Esophagus squamous epithelium (tissue), 5 donors: ENCODE data around the gene ADD1. TPM values are rescaled to one million over a fixed set of nuclear protein-coding genes. Genes with fewer than 3 reads are reported as not detected.

Experiments
- DNase-seq: peaks from one replicate; lab custom pipeline; 2025; lab: John Stamatoyannopoulos, UW
- H3K27ac ChIP-seq, 4 donors: fragments of 200-600 bp; sonication (generic); one replicate each; pipeline ENCODE4 v1.5.1; 2016 to 2019; ENCODE audit warnings: mild to moderate bottlenecking in 1 of 4
- H3K27me3 ChIP-seq, 4 donors: fragments of 200-600 bp; sonication (generic); 1 replicate in 3 of 4; 2 replicates in 1 of 4; pipeline versions ENCODE4 v1.5.1 to v1.6.0; 2017 to 2021; ENCODE audit warnings: antibody characterized with exemption in 1 of 4
- H3K36me3 ChIP-seq, 3 donors: fragments of 200-600 bp; sonication (generic); one replicate each; pipeline ENCODE4 v1.5.1; 2016 to 2019
- H3K4me1 ChIP-seq, 3 donors: fragments of 200-600 bp; sonication (generic); one replicate each; pipeline ENCODE4 v1.5.1; 2017 to 2019
- H3K4me3 ChIP-seq, 4 donors: fragments of 200-600 bp; sonication (generic); 1 replicate in 3 of 4; 2 replicates in 1 of 4; pipeline ENCODE4 v1.5.1; 2016 to 2019; ENCODE audit warnings: mild to moderate bottlenecking in 2 of 4, moderate library complexity in 1 of 4
- H3K9me3 ChIP-seq, 3 donors: fragments of 200-600 bp; sonication (generic); one replicate each; pipeline ENCODE4 v1.5.1; 2016 to 2019
- CTCF ChIP-seq, 6 experiments: fragments of 450-650 bp in 4 of 6; fragments of 200-600 bp in 2 of 6; sonication (generic) in 2 of 6; IDR thresholded peaks; one replicate each; pipeline ENCODE4 v1.5.1; 2016 to 2019; ENCODE audit warnings: antibody characterized with exemption in 6 of 6, mild to moderate bottlenecking in 4 of 6, moderate library complexity in 4 of 6
- POLR2A ChIP-seq, 4 donors: fragments of 450-650 bp; IDR thresholded peaks; one replicate each; pipeline ENCODE4 v1.6.1; 2017; ENCODE audit warnings: antibody characterized with exemption in 4 of 4, mild to moderate bottlenecking in 4 of 4, moderate library complexity in 3 of 4
- WGBS, 2 donors: methylation state at CpG; one replicate each; pipeline ENCODE4 v1.1.5; 2018; 5-methylcytosine and 5-hydroxymethylcytosine counted together
- intact Hi-C: fragments of 100-400 bp; cut with DNase I; formaldehyde crosslinking; loops from one replicate; pipeline ENCODE4 v1.15.0; 2022
- total RNA-seq, 4 donors: library from RNA; depleted of rRNA; stranded (reverse); fragments of >200 nt; gene quantifications; one replicate each; pipeline ENCODE4 v1.1.0, GENCODE V29; 2016
- donor health status: DM: yes; HTN: yes; CAD: no.

Gene ADD1
- total RNA-seq, 4 donors from 2014 or later: 81.7 to 144 (median 103) TPM

DNA sequence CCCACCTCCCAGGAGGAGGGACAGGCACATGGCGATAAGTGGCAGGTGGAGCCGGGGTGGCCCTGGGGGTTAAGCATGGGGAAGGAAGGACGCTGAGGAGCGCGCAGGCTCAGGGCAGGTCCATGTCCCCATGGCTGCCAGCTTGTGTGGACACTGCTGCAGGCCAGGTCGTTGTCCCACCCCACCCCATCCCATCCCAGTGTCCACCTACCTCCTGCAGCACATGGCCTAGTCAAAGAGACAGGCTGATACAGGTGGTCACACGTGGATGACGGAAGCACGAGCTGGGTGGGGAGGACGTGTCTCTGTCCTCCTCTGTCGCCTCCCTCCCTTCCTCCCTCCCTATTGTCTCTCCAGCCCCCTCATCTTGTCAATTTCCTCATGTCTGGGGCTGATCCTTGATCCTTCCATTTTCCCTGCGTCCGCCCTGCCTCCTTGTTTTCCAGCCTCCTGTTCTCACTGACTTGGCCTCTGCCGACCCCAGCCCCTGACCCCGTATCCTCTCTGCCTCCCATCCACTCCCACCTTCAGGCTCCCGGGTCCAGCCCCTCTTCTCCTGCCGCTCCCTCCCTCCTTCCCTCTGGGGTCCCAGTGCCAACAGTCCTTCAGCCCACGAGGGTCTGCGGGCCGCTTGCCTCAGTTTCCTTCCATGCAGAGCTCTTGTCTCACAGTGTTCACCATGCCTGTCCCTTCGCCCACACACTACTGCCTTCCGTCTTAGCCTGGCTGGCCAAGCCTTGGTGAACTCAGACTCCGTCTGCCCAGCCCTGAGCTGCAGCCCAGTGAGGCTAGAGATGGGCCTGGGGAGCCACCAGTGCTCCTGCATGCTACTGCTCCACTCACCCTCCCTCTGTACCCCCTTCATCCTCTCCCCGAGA is 15.5 kb upstream of the ADD1 start:
- H3K36me3 ChIP-seq: peaks cover 32 to 95% (median 56%) of the 10 kb centered on the region in 3 donors
- intact Hi-C loops: no loop called here
- no peak for TF ChIP-seq POLR2A (IDR thresholded peaks at IDR 0.05)
- no peak for TF ChIP-seq CTCF (IDR thresholded peaks at IDR 0.05)
- WGBS, 2 donors: 80 to 85% methylated on average over 16 to 17 of the region's 24 CpGs
- no peak overlapping the region for H3K4me3 ChIP-seq
- H3K27ac ChIP-seq: no peak overlapping the region
- no peak for DNase-seq
- H3K9me3 ChIP-seq: no peaks in the 10 kb centered on the region
- H3K27me3 ChIP-seq: no peaks in the 10 kb centered on the region
- H3K4me1 ChIP-seq: no peaks in the 10 kb centered on the region

DNA sequence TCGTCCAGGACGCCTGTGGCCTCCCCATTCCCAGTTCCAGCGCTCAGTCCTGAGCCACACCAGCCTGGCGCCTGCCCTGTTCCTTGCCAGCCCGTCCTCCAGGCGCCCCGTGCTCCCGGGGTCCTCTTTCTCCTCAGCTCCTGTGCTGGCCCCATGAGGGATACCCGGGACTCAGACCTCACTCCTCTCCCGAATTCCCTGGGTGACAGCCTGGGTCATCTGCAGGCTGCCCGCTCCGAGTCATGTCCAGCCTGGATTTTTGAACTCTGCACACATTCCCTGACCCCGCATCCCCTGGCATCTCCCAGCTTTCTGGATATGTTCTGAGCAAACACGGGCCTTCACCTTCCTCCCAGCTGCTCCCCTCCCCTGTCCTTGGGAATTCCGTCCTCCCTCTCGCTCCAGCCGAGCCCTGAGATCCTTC is 14.9 kb upstream of the ADD1 start:
- TF ChIP-seq CTCF (IDR thresholded peaks at IDR 0.05): no peak
- no peak for TF ChIP-seq POLR2A (IDR thresholded peaks at IDR 0.05)
- no peak for DNase-seq
- intact Hi-C loops: no loop called here

GRCh38 chr4:2829321-2829932 is 14.2 kb upstream of the ADD1 start:
- DNase-seq: no peak
- Histone ChIP-seq H3K36me3 (peaks cover 19 to 95% (median 57%) of the 10 kb centered on the region in 3 donors), H3K27ac (no peak overlapping the region), H3K9me3 (no peaks in the 10 kb centered on the region), H3K4me1 (peaks cover 0 to 3% (median 0%) of the 10 kb centered on the region in 3 donors), H3K4me3 (no peak overlapping the region), H3K27me3 (no peaks in the 10 kb centered on the region)
- TF ChIP-seq POLR2A (IDR thresholded peaks at IDR 0.05) (no peak), CTCF (IDR thresholded peaks at IDR 0.05) (no peak)
- intact Hi-C loops: no loop called here
- WGBS, 2 donors: 93% methylated on average over 5 of the region's 18 CpGs; no CpG with 5 or more reads in 1 of the 2 donors

More for the DNA sequence above, 14.9 kb upstream of the ADD1 start:
- H3K27ac ChIP-seq: no peak overlapping the region
- no peaks in the 10 kb centered on the region for H3K4me1 ChIP-seq
- H3K9me3 ChIP-seq: no peaks in the 10 kb centered on the region
- H3K36me3 ChIP-seq: peaks cover 26 to 95% (median 58%) of the 10 kb centered on the region in 3 donors
- H3K27me3 ChIP-seq: no peaks in the 10 kb centered on the region
- WGBS, 2 donors: 88 to 93% methylated on average over 16 to 17 of the region's 17 CpGs
- H3K4me3 ChIP-seq: no peak overlapping the region

GRCh38 chr4:2829933-2830451 is 13.7 kb upstream of the ADD1 start:
- WGBS, 2 donors: 85 to 87% methylated on average over 4 to 6 of the region's 19 CpGs
- no peak overlapping the region for H3K27ac ChIP-seq
- DNase-seq: no peak
- no peak for TF ChIP-seq POLR2A (IDR thresholded peaks at IDR 0.05)
- no peak for TF ChIP-seq CTCF (IDR thresholded peaks at IDR 0.05)
- H3K4me3 ChIP-seq: no peak overlapping the region
- intact Hi-C loops: loop anchor here (10.0 kb wide), 1 partner anchor 65 kb away; no protein-coding TSS in a partner anchor
- H3K4me1 ChIP-seq: peaks cover 0 to 8% (median 0%) of the 10 kb centered on the region in 3 donors
- H3K9me3 ChIP-seq: no peaks in the 10 kb centered on the region
- peaks cover 14 to 95% (median 52%) of the 10 kb centered on the region in 3 donors for H3K36me3 ChIP-seq
- no peaks in the 10 kb centered on the region for H3K27me3 ChIP-seq
